ENCODE data around the gene MTG1.
"Not testable (repeated sequence)": the region's sequence is repeated elsewhere in the genome, so short reads cannot be mapped to it uniquely, and the experiment has no call there.

MTG1 gene

GRCh38 chr10:133460208-133460769, 66.3 kb downstream of the MTG1 start:
- in situ Hi-C loops (cut with MboI; ENCODE audit: low sequenced_read_pairs): no loop called here

GRCh38 chr10:133461027-133461426, 67.1 kb downstream of the MTG1 start:
- in situ Hi-C loops (cut with MboI; ENCODE audit: low sequenced_read_pairs): no loop called here

- in situ Hi-C loops (cut with MboI; ENCODE audit: low sequenced_read_pairs): no loop called here
Measured at GRCh38 chr10:133461841-133462240, 67.9 kb downstream of the MTG1 start.

GRCh38 chr10:133462512-133463305, 68.8 kb downstream of the MTG1 start:
- in situ Hi-C loops (cut with MboI; ENCODE audit: low sequenced_read_pairs): no loop called here

- in situ Hi-C loops (cut with MboI; ENCODE audit: low sequenced_read_pairs): no loop called here
Measured at GRCh38 chr10:133464582-133465031, 70.7 kb downstream of the MTG1 start.

GRCh38 chr10:133465191-133465949, 71.4 kb downstream of the MTG1 start:
- in situ Hi-C loops (cut with MboI; ENCODE audit: low sequenced_read_pairs): no loop called here

- in situ Hi-C loops (cut with MboI; ENCODE audit: low sequenced_read_pairs): no loop called here
Measured at GRCh38 chr10:133465950-133466474, 72.1 kb downstream of the MTG1 start.

GRCh38 chr10:133466683-133467275, 72.8 kb downstream of the MTG1 start:
- in situ Hi-C loops (cut with MboI; ENCODE audit: low sequenced_read_pairs): no loop called here

- in situ Hi-C loops (cut with MboI; ENCODE audit: low sequenced_read_pairs): no loop called here
Measured at GRCh38 chr10:133467286-133467911, 73.4 kb downstream of the MTG1 start.

- in situ Hi-C loops (cut with MboI; ENCODE audit: low sequenced_read_pairs): not testable (repeated sequence)
Measured at GRCh38 chr10:133469205-133469604, 75.2 kb downstream of the MTG1 start.

- in situ Hi-C loops (cut with MboI; ENCODE audit: low sequenced_read_pairs): no loop called here
Measured at GRCh38 chr10:133471300-133472109, 77.5 kb downstream of the MTG1 start.
